HG03060 (cell line): ENCODE measurements around the gene SHISA2.

ENCODE experiments used
- ATAC-seq: cut with Tn5 transposase; IDR thresholded peaks from one replicate; pipeline ENCODE4 v1.9.1; 2021; ENCODE audit warnings: low read depth, moderate number of reproducible peaks; ENCODE audit not compliant: unreplicated experiment

SHISA2 gene

DNA sequence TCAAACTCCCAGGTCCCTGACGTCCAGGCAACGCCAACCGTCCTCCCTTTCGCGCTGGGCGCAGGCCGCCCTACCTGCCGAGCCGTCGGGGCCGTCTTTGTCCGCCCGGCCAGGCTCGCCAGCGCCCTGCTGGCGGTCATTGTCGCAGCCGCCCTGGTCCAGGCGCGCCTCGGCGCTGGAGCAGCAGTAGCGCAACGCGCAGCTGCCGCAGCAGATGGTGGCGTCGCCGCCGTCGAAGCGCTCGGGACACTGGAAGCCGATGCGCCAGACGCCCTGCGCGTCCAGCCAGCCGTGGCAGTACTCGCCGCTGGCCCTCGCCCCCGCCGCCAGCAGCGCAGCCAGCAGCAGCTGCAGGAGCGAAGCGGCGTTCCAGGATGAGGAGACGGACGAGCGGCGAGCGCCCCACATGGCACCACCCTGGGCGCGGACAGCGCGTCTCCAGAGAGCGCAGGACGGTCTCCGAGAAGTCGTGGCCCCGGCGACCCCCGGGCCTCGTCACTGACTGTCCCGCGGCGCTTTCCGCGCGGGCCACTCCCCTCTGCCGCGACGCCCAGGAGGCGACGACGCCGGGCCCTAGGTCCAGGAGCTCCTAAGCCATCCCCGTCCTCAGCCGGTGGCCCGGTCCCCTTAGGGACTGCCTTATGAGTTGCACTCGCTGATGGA is 1.1 kb downstream of the SHISA2 start:
- ATAC-seq = no peak

DNA sequence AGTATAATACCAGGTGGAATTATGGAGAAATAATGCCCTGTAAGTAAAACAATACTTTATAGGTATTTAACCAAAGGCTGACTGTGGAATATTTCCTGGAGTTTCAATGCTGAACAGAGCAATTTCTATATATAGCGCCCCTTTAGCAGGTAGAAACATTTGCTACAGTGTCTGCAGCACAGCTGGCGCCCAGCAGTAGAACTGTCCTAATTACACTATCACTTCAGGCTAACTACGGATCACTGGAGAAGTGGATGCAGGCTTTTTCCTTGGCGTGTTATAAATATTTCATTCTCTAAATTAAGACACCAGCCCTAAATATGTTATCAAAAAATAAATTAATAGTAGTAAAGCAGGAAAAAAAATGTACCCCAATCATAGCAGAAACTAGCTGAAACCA is 3.1 kb downstream of the SHISA2 start:
- ATAC-seq = no peak

DNA sequence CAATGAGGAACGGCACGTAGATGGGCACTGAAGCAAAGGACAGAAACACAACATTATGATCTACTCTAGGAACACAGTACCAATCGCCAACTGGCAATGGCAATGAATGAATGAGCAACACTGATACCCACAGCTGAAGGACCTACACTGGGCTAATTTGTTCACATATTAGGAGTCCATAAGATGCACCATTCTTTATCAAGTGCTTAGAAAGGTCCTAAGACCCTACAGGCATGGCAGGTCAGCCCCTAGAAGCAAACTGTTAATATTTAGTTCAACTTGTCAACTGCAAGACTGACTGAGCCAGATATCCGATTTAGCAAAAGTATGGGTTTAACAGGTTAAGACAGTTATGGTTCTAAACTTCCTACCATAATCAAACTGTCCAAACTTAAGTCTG is 4.8 kb downstream of the SHISA2 start:
- no peak for ATAC-seq

DNA sequence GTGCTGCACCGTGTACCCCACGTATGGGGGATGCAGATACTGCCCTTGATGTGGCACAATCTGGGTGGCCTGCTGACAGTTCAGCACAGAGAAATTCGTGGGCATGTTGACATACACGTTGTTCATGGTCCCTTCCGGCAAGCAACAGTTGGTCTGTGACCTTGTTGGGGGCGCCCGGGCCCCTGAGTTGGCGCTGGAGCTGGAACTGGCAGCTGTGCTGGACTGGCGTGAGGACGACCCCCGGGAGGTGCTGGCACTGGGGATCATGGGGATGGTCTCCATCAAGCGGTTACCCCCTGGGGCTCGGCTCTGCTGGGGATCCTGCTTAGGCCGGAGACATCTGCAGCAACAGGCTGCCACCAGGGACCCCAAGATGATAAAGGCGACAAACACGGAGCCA is 5.2 kb downstream of the SHISA2 start:
- ATAC-seq = no peak

DNA sequence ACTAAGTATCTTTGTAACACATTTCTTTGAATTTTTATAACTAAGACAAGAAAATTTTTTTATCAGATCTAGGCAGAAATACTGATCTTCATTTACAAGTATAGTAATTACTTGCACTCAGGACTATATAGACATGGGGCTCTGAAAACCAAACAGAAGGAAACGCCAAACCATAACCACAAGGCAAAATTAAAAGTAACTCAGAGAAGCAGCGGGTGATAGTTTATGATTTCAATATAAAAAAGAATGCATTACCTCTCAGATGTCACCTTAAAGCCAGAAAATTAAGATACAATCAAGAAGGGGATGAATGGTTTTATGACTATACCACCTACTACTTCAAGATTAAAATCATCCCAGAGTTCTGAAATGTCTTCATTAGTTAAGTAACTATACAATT is 6.7 kb downstream of the SHISA2 start:
- ATAC-seq = no peak

DNA sequence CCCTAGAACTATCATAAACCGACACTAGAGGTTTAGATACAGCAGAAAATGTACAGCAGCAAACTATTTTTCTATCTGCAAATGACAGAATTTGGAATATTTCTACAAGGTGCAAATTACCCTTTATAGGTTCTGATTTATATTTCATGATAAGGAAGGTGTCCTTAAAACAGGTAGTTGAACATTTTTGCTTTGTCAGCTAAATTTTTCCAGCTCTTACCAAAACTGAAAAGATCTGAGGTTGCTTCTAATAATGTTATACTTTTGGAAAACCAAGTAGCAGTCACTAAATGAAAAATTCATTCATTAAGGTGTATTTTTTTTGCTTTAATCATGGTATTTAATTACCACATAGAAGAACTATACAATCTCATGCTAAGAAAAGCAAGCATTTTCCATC is 9.0 kb downstream of the SHISA2 start:
- no peak for ATAC-seq

DNA sequence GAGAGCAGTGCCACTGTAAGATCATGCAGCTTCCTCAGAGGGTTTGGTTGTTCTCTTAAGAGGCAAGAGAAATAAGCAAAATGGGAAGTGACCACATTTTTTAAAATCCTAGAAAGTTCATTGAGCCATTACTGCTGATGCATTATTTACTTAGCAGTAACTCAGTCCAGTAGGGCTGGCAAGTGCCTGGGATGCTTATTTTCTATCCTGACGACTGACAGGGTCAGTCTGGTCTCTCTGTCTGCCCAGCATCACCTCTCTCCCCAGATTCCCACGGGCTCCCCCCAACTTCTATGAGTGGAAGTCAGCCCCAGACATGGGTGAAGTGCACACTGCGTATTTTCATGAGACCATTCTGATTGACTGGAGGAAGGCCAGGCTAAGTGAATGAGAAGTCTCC is 10.4 kb downstream of the SHISA2 start:
- no peak for ATAC-seq

DNA sequence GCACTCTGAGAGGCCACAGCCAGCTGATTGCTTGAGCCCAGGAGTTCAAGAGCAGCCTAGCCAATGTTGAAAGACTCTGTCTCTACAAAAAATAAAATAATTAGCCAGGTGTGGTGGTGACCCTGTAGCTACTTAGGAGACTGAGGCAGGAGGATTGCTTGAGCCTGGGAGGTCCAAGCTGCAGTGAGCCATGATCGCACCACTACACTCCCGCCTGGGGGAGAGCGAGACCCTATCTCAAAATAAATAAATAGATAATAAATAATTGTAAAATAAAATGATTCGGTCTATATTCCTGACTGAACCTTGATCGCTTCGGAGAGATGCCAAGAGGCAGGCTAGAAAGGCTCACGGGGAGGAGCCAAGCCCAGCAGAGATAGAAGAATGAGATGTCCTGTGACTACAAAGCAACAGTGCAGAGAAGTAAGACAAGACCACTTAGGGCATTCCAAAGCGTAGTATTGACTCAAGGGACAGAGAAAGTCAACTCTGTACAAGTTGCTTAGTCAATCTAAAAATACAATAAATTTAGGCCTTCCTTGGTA is 12.8 kb downstream of the SHISA2 start:
- ATAC-seq = no peak

GRCh38 chr13:26037302-26037701 is 14.5 kb downstream of the SHISA2 start:
- no peak for ATAC-seq

DNA sequence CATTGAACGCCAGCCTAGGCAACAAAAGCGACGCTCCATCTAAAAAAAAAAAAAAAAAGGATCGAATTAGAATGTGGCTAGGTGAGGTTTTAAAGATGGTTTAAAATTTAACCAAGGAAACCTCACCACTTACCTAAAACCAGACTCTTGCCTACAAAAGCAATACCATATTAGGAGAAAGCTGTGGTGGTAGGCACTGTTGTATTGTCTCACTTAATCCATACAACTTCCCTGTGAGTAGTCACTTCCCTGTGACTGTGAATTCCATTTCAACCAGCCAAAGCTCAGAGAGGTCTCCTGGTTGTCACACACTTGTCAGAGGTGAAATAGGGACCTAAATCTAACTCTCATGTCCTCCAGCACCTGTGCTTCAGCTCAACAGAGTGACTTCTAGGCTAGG is 15.4 kb downstream of the SHISA2 start:
- ATAC-seq = no peak

DNA sequence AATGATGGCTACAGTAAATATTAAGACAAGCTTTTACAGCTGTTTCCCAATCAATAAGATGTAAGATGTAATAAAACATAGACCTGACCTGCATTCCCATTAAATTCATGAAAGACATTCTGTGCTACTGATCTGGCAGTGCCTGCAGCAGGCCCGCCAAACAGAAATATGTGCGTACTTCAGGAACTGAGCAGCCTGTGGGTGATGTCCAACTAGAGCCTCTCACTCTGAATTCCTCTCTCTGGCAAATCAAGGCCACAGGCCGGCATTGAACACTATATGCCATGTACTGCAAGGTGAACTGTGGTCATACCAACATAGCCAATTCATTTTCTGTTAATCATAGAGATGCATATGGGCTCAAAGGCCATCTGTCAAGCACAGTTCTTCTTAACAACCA is 17.8 kb downstream of the SHISA2 start:
- no peak for ATAC-seq

GRCh38 chr13:26030331-26030730 is 21.5 kb downstream of the SHISA2 start:
- no peak for ATAC-seq

GRCh38 chr13:26029581-26030136 is 22.2 kb downstream of the SHISA2 start:
- no peak for ATAC-seq

- no peak for ATAC-seq
Observed at GRCh38 chr13:26026211-26026610, 25.6 kb downstream of the SHISA2 start.

- no peak for ATAC-seq
Observed at GRCh38 chr13:26025771-26026170, 26.0 kb downstream of the SHISA2 start.

GRCh38 chr13:26025196-26025595 is 26.6 kb downstream of the SHISA2 start:
- no peak for ATAC-seq

GRCh38 chr13:26024558-26024957 is 27.3 kb downstream of the SHISA2 start:
- ATAC-seq = no peak

GRCh38 chr13:26022538-26023292 is 29.1 kb downstream of the SHISA2 start:
- no peak for ATAC-seq

DNA sequence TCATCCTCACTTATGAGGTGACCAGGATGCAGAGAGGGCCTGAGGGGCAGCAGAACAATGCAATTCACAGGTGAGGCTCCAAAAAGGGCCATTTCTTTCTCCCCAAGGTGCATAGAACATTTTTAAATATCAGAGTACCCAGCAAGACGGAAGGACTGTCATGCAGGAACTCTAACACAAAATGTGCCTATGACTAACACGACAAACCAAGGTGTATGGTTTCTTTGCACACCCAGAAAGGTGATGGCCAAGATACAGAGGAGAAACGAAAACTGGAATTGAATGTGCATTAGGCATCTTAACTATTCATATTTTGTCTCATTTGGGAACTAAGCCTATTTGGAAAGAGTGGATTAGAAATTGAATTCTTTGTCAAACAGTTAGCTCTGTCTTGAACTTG is 29.9 kb downstream of the SHISA2 start:
- ATAC-seq = no peak

- no peak for ATAC-seq
Observed at GRCh38 chr13:26021516-26021915, 30.3 kb downstream of the SHISA2 start.

DNA sequence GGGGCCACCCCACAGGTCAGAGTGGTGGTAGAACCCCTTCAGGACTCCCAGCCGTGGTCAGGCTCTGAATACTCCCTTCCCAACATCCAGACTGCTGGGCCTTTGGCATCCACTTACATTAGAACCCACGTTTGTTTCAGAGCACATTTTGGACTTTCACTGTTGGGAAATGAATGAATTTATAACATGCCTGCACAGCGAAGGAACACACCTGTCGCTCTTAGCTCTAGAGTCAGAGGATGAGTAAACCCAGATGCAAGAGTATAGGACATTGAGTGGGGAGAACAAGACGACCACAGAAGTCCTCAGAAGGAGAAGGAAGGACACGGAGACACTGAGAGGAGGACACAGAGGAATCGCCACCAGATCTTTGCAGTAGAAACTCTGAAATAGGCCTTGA is 30.9 kb downstream of the SHISA2 start:
- no peak for ATAC-seq
